ENCODE data around the gene USP17L29. TPM values are rescaled to one million over a fixed set of nuclear protein-coding genes. Genes with fewer than 3 reads are reported as not detected.
"Not testable (repeated sequence)": the region's sequence is repeated elsewhere in the genome, so short reads cannot be mapped to it uniquely, and the experiment has no call there.

USP17L29 gene
- total and polyA plus RNA-seq, 4 experiments from 2014 or later = not detected

GRCh38 chr4:9348593-9348992 lies 4.8 kb upstream of the USP17L29 start, which contains the start of gene USP17L28:
TSS of gene USP17L28 (plus strand) at chr4:9348893. CDS start at chr4:9348893, 0 bp downstream.
- POLR2A ChIA-PET (ENCODE audit: partially characterized antibody); H3K27ac Mint-ChIP-seq; H3K27ac ChIP-seq (ENCODE audit: low read depth, low read length); H3K36me3 Mint-ChIP-seq; intact Hi-C loops (cut with micrococcal nuclease); H3K4me3 Mint-ChIP-seq; H3K4me1 Mint-ChIP-seq; H3K36me3 ChIP-seq (ENCODE audit: insufficient read depth, low read length); H3K4me1 ChIP-seq (ENCODE audit: insufficient read depth, low read length); DNase-seq; H3K27me3 Mint-ChIP-seq; H3K9me3 ChIP-seq (ENCODE audit: control insufficient read depth in 1 of 2, low read length in 2 of 2); H3K4me3 ChIP-seq (ENCODE audit: low read length in 2 of 2); H3K9me3 Mint-ChIP-seq; H3K27me3 ChIP-seq (ENCODE audit: insufficient read depth, low read length); CTCF ChIA-PET (ENCODE audit: partially characterized antibody): not testable (repeated sequence)

- H3K27me3 ChIP-seq (ENCODE audit: insufficient read depth, low read length); CTCF ChIA-PET (ENCODE audit: partially characterized antibody); POLR2A ChIA-PET (ENCODE audit: partially characterized antibody); H3K9me3 ChIP-seq (ENCODE audit: control insufficient read depth in 1 of 2, low read length in 2 of 2); H3K4me1 Mint-ChIP-seq; H3K4me1 ChIP-seq (ENCODE audit: insufficient read depth, low read length); intact Hi-C loops (cut with micrococcal nuclease); H3K27ac Mint-ChIP-seq; H3K9me3 Mint-ChIP-seq; H3K36me3 Mint-ChIP-seq; H3K4me3 Mint-ChIP-seq; H3K36me3 ChIP-seq (ENCODE audit: insufficient read depth, low read length); H3K27ac ChIP-seq (ENCODE audit: low read depth, low read length); DNase-seq; H3K4me3 ChIP-seq (ENCODE audit: low read length in 2 of 2); H3K27me3 Mint-ChIP-seq: not testable (repeated sequence)
These were observed 2.6 kb upstream of the USP17L29 start for GRCh38 chr4:9350866-9351265.

GRCh38 chr4:9362829-9363228 lies 9.4 kb downstream of the USP17L29 start, which contains the start of gene USP17L30:
TSS of gene USP17L30 (plus strand) at chr4:9363129. CDS start at chr4:9363129, 0 bp downstream.
- DNase-seq; CTCF ChIA-PET (ENCODE audit: partially characterized antibody); H3K4me1 ChIP-seq (ENCODE audit: insufficient read depth, low read length); H3K36me3 Mint-ChIP-seq; intact Hi-C loops (cut with micrococcal nuclease); H3K4me3 Mint-ChIP-seq; H3K27me3 Mint-ChIP-seq; H3K27ac Mint-ChIP-seq; H3K36me3 ChIP-seq (ENCODE audit: insufficient read depth, low read length); POLR2A ChIA-PET (ENCODE audit: partially characterized antibody); H3K27me3 ChIP-seq (ENCODE audit: insufficient read depth, low read length); H3K9me3 Mint-ChIP-seq; H3K4me1 Mint-ChIP-seq; H3K27ac ChIP-seq (ENCODE audit: low read depth, low read length); H3K9me3 ChIP-seq (ENCODE audit: control insufficient read depth in 1 of 2, low read length in 2 of 2); H3K4me3 ChIP-seq (ENCODE audit: low read length in 2 of 2): not testable (repeated sequence)

- H3K27ac Mint-ChIP-seq; H3K4me3 Mint-ChIP-seq; H3K27me3 Mint-ChIP-seq; H3K9me3 ChIP-seq (ENCODE audit: control insufficient read depth in 1 of 2, low read length in 2 of 2); H3K27ac ChIP-seq (ENCODE audit: low read depth, low read length); H3K27me3 ChIP-seq (ENCODE audit: insufficient read depth, low read length); H3K4me3 ChIP-seq (ENCODE audit: low read length in 2 of 2); CTCF ChIA-PET (ENCODE audit: partially characterized antibody); H3K4me1 Mint-ChIP-seq; H3K4me1 ChIP-seq (ENCODE audit: insufficient read depth, low read length); POLR2A ChIA-PET (ENCODE audit: partially characterized antibody); H3K36me3 ChIP-seq (ENCODE audit: insufficient read depth, low read length); intact Hi-C loops (cut with micrococcal nuclease); H3K9me3 Mint-ChIP-seq; H3K36me3 Mint-ChIP-seq; DNase-seq: not testable (repeated sequence)
These were observed 26.4 kb downstream of the USP17L29 start for GRCh38 chr4:9379881-9380280.

GRCh38 chr4:9381012-9381534 lies 27.6 kb downstream of the USP17L29 start:
- peak overlapping the region in 6 of 8 donors; percentile 12 to 64 (median 43) for H3K4me3 Mint-ChIP-seq
- H3K9me3 ChIP-seq (ENCODE audit: control insufficient read depth in 1 of 2, low read length in 2 of 2); H3K27me3 ChIP-seq (ENCODE audit: insufficient read depth, low read length); H3K27me3 Mint-ChIP-seq; H3K4me3 ChIP-seq (ENCODE audit: low read length in 2 of 2); H3K4me1 ChIP-seq (ENCODE audit: insufficient read depth, low read length); H3K27ac ChIP-seq (ENCODE audit: low read depth, low read length); H3K9me3 Mint-ChIP-seq; H3K27ac Mint-ChIP-seq; H3K4me1 Mint-ChIP-seq; H3K36me3 ChIP-seq (ENCODE audit: insufficient read depth, low read length); POLR2A ChIA-PET (ENCODE audit: partially characterized antibody); intact Hi-C loops (cut with micrococcal nuclease); CTCF ChIA-PET (ENCODE audit: partially characterized antibody); H3K36me3 Mint-ChIP-seq: not testable (repeated sequence)
- DNase-seq = peak; percentile 38 to 61 (median 49)

- no peaks in the 10 kb centered on the region for H3K4me1 ChIP-seq (ENCODE audit: insufficient read depth, low read length)
- no peak overlapping the region for H3K4me3 ChIP-seq (ENCODE audit: low read length in 2 of 2)
- ChIA-PET CTCF (ENCODE audit: partially characterized antibody) (no interaction called here), POLR2A (ENCODE audit: partially characterized antibody) (no interaction called here)
- intact Hi-C loops (cut with micrococcal nuclease) = no loop called here
- Mint-ChIP-seq H3K9me3 (no peaks in the 10 kb centered on the region), H3K36me3 (no peaks in the 10 kb centered on the region), H3K4me1 (peaks cover 0 to 4% (median 3%) of the 10 kb centered on the region in 4 donors), H3K4me3 (no peak overlapping the region), H3K27ac (no peak overlapping the region), H3K27me3 (peaks cover 0 to 1% of the 10 kb centered on the region in 2 donors)
- no peaks in the 10 kb centered on the region for H3K36me3 ChIP-seq (ENCODE audit: insufficient read depth, low read length)
- no peaks in the 10 kb centered on the region for H3K27me3 ChIP-seq (ENCODE audit: insufficient read depth, low read length)
- no peak overlapping the region for H3K27ac ChIP-seq (ENCODE audit: low read depth, low read length)
- H3K9me3 ChIP-seq (ENCODE audit: control insufficient read depth in 1 of 2, low read length in 2 of 2) = no peaks in the 10 kb centered on the region
- DNase-seq = no peak
These were observed 30.7 kb downstream of the USP17L29 start for GRCh38 chr4:9384126-9384525.

GRCh38 chr4:9389001-9389400 lies 35.6 kb downstream of the USP17L29 start:
- DNase-seq; H3K36me3 ChIP-seq (ENCODE audit: insufficient read depth, low read length); intact Hi-C loops (cut with micrococcal nuclease); POLR2A ChIA-PET (ENCODE audit: partially characterized antibody); H3K4me3 ChIP-seq (ENCODE audit: low read length in 2 of 2); H3K4me1 Mint-ChIP-seq; H3K9me3 Mint-ChIP-seq; H3K27me3 Mint-ChIP-seq; H3K36me3 Mint-ChIP-seq; H3K9me3 ChIP-seq (ENCODE audit: control insufficient read depth in 1 of 2, low read length in 2 of 2); H3K27ac Mint-ChIP-seq; H3K27ac ChIP-seq (ENCODE audit: low read depth, low read length); H3K27me3 ChIP-seq (ENCODE audit: insufficient read depth, low read length); H3K4me1 ChIP-seq (ENCODE audit: insufficient read depth, low read length); CTCF ChIA-PET (ENCODE audit: partially characterized antibody): not testable (repeated sequence)
- H3K4me3 Mint-ChIP-seq = peak overlapping the region in 1 of 8 donors; percentile 13

Measured in CD4-positive, alpha-beta memory T cell (primary cell).